Parathyroid adenoma (tissue), 2 donors: ENCODE measurements around the gene CFAP20.

Experiments
- H2AFZ ChIP-seq: fragments of 300-600 bp; sonication (generic); one replicate; pipeline ENCODE4 v1.7.0; 2017; ENCODE audit warnings: antibody characterized with exemption, mild to moderate bottlenecking
- H3K27ac ChIP-seq: fragments of 300-600 bp; sonication (generic); one replicate; pipeline ENCODE4 v1.7.0; 2017
- H3K27me3 ChIP-seq: fragments of 300-600 bp; sonication (generic); one replicate; pipeline ENCODE4 v1.7.0; 2017; ENCODE audit warnings: low read length; ENCODE audit not compliant: control insufficient read depth, insufficient read depth
- H3K36me3 ChIP-seq: fragments of 300-600 bp; sonication (generic); one replicate; pipeline ENCODE4 v1.7.0; 2017; ENCODE audit warnings: low read length; ENCODE audit not compliant: control insufficient read depth, insufficient read depth
- H3K4me1 ChIP-seq: fragments of 300-600 bp; sonication (generic); one replicate; pipeline ENCODE4 v1.7.0; 2017; ENCODE audit warnings: control low read depth
- H3K4me2 ChIP-seq: fragments of 300-600 bp; sonication (generic); one replicate; pipeline ENCODE4 v1.7.0; 2017; ENCODE audit warnings: low read length
- H3K4me3 ChIP-seq: fragments of 300-600 bp; sonication (generic); one replicate; pipeline ENCODE4 v1.7.0; 2017; ENCODE audit warnings: low read depth, low read length
- H3K79me2 ChIP-seq: fragments of 300-600 bp; sonication (generic); one replicate; pipeline ENCODE4 v1.7.0; 2017; ENCODE audit warnings: control low read depth
- H3K9ac ChIP-seq: fragments of 300-600 bp; sonication (generic); one replicate; pipeline ENCODE4 v1.7.0; 2017; ENCODE audit warnings: mild to moderate bottlenecking
- H3K9me3 ChIP-seq: fragments of 300-600 bp; sonication (generic); one replicate; pipeline ENCODE4 v1.7.0; 2017; ENCODE audit warnings: low read length; ENCODE audit not compliant: control insufficient read depth
- CTCF ChIP-seq: fragments of 300-600 bp; sonication (generic); IDR thresholded peaks from one replicate; pipeline ENCODE4 v1.7.0; 2017; ENCODE audit warnings: antibody characterized with exemption, mild to moderate bottlenecking
- donor health status: primary hyperparathyroidism.

CFAP20 gene

GRCh38 chr16:58087209-58087913, 41.8 kb downstream of the CFAP20 start:
- Histone ChIP-seq H3K4me1 (no peaks in the 10 kb centered on the region), H3K9ac (no peak overlapping the region), H3K27ac (no peak overlapping the region), H3K4me3 (no peak overlapping the region), H3K4me2 (no peak overlapping the region), H3K9me3 (no peaks in the 10 kb centered on the region), H3K27me3 (no peaks in the 10 kb centered on the region), H2AFZ (no peak overlapping the region), H3K36me3 (no peaks in the 10 kb centered on the region), H3K79me2 (no peaks in the 10 kb centered on the region)
- no peak for TF ChIP-seq CTCF

GRCh38 chr16:58086381-58087208, 42.6 kb downstream of the CFAP20 start:
- no peaks in the 10 kb centered on the region for H3K4me1 ChIP-seq
- H3K9ac ChIP-seq: no peak overlapping the region
- no peak overlapping the region for H3K4me3 ChIP-seq
- H2AFZ ChIP-seq: no peak overlapping the region
- no peak overlapping the region for H3K27ac ChIP-seq
- no peak for TF ChIP-seq CTCF
- no peaks in the 10 kb centered on the region for H3K36me3 ChIP-seq
- H3K9me3 ChIP-seq: no peaks in the 10 kb centered on the region
- H3K79me2 ChIP-seq: no peaks in the 10 kb centered on the region
- no peaks in the 10 kb centered on the region for H3K27me3 ChIP-seq
- no peak overlapping the region for H3K4me2 ChIP-seq

GRCh38 chr16:58085584-58086251, 43.5 kb downstream of the CFAP20 start:
- Histone ChIP-seq H3K36me3 (no peaks in the 10 kb centered on the region), H3K27me3 (no peaks in the 10 kb centered on the region), H3K79me2 (no peaks in the 10 kb centered on the region), H2AFZ (no peak overlapping the region), H3K9me3 (no peaks in the 10 kb centered on the region), H3K4me3 (no peak overlapping the region), H3K9ac (no peak overlapping the region), H3K4me1 (no peaks in the 10 kb centered on the region), H3K27ac (no peak overlapping the region), H3K4me2 (no peak overlapping the region)
- TF ChIP-seq CTCF: no peak

GRCh38 chr16:58085171-58085570, 44.0 kb downstream of the CFAP20 start:
- H3K9me3 ChIP-seq: no peaks in the 10 kb centered on the region
- H3K9ac ChIP-seq: no peak overlapping the region
- no peak for TF ChIP-seq CTCF
- no peaks in the 10 kb centered on the region for H3K36me3 ChIP-seq
- no peak overlapping the region for H2AFZ ChIP-seq
- no peak overlapping the region for H3K27ac ChIP-seq
- no peak overlapping the region for H3K4me2 ChIP-seq
- H3K79me2 ChIP-seq: no peaks in the 10 kb centered on the region
- H3K27me3 ChIP-seq: no peaks in the 10 kb centered on the region
- H3K4me1 ChIP-seq: no peaks in the 10 kb centered on the region
- no peak overlapping the region for H3K4me3 ChIP-seq
